H1 (cell line): ENCODE results near the gene GUCY2C. TPM values are rescaled to one million over a fixed set of nuclear protein-coding genes. Genes with fewer than 3 reads are reported as not detected.

Experiments used
- CTCF ChIA-PET: fragments of 300-600 bp; sonication (Branson Sonifier 250); formaldehyde crosslinking; loops from one replicate; lab custom pipeline; 2021; ENCODE audit not compliant: partially characterized antibody; lab: Charles Lee
- POLR2A ChIA-PET: fragments of 300-600 bp; sonication (Branson Sonifier 250); formaldehyde crosslinking; loops from one replicate; lab custom pipeline; 2021; ENCODE audit warnings: inconsistent platforms; ENCODE audit not compliant: partially characterized antibody; lab: Charles Lee
- DNase-seq, 2 experiments: peaks; one replicate each; pipeline versions ENCODE4 v3.0.0 to v3.0.0-alpha.2; 2010 to 2022; ENCODE audit warnings: low spot score in 2 of 2, low read depth in 1 of 2, mixed read lengths in 1 of 2
- FAIRE-seq: peaks from 2 replicates; lab custom pipeline; 2011; peaks lifted over from hg19 to GRCh38; lab: Jason Lieb, UNC
- H2AFZ ChIP-seq: 2 replicates; pipeline ENCODE4 v1.8.1; 2012; ENCODE audit warnings: low read length, inconsistent platforms
- H2AK5ac ChIP-seq: 2 replicates; pipeline ENCODE4 v1.6.1; 2013; ENCODE audit warnings: low read depth, low read length
- H2BK120ac ChIP-seq: replicated peaks from 2 replicates; pipeline ENCODE3; 2013; ENCODE audit warnings: low read depth, low read length, inconsistent platforms
- H2BK12ac ChIP-seq: 2 replicates; pipeline ENCODE4 v1.6.1; 2013; ENCODE audit warnings: low read depth, low read length
- H2BK15ac ChIP-seq: 2 replicates; pipeline ENCODE4 v1.6.1; 2013; ENCODE audit warnings: low read length
- H2BK20ac ChIP-seq: 2 replicates; pipeline ENCODE4 v1.6.1; 2013; ENCODE audit warnings: low read length
- H2BK5ac ChIP-seq: 2 replicates; pipeline ENCODE4 v1.6.1; 2013; ENCODE audit warnings: low read depth, low read length
- H3K14ac ChIP-seq: 2 replicates; pipeline ENCODE4 v1.6.1; 2013; ENCODE audit warnings: inconsistent platforms; ENCODE audit not compliant: insufficient read length
- H3K18ac ChIP-seq: 2 replicates; pipeline ENCODE4 v1.6.1; 2013; ENCODE audit warnings: low read length; ENCODE audit errors: extremely low read depth
- H3K23ac ChIP-seq: 2 replicates; pipeline ENCODE4 v1.6.1; 2013; ENCODE audit warnings: inconsistent platforms; ENCODE audit not compliant: insufficient read length
- H3K23me2 ChIP-seq: 2 replicates; pipeline ENCODE4 v1.6.1; 2013; ENCODE audit warnings: low read depth, low read length
- H3K27ac ChIP-seq: 2 replicates; pipeline ENCODE4 v1.6.1; 2011; ENCODE audit warnings: low read depth, low read length, inconsistent platforms
- H3K27me3 ChIP-seq, 4 experiments: replicated peaks in 1 of 4; 1 replicate in 1 of 4; 2 replicates in 3 of 4; pipeline versions ENCODE4 v1.6.1 to v1.8.1; 2011 to 2013; ENCODE audit warnings: low read length in 3 of 4, mild to moderate bottlenecking in 3 of 4, inconsistent platforms in 2 of 4, mixed read lengths in 2 of 4, moderate library complexity in 1 of 4; ENCODE audit not compliant: control insufficient read depth in 3 of 4, insufficient read depth in 3 of 4; ENCODE audit errors: extremely low read depth in 1 of 4
- H3K36me3 ChIP-seq, 4 experiments: 2 replicates each; pipeline versions ENCODE4 v1.6.1 to v1.8.1; 2011 to 2013; ENCODE audit warnings: mild to moderate bottlenecking in 4 of 4, low read length in 3 of 4, moderate library complexity in 2 of 4, control low read depth in 1 of 4, inconsistent platforms in 1 of 4; ENCODE audit not compliant: insufficient read depth in 4 of 4, control insufficient read depth in 2 of 4
- H3K4ac ChIP-seq: replicated peaks from 2 replicates; pipeline ENCODE3; 2013; ENCODE audit warnings: low read length, low read depth, mixed read lengths, inconsistent platforms; ENCODE audit not compliant: insufficient read length
- H3K4me1 ChIP-seq, 4 experiments: replicated peaks in 1 of 4; 1 replicate in 1 of 4; 2 replicates in 3 of 4; pipeline versions ENCODE4 v1.6.1 to v1.8.1; 2011 to 2013; ENCODE audit warnings: low read length in 3 of 4, inconsistent platforms in 2 of 4, mixed read lengths in 1 of 4; ENCODE audit not compliant: insufficient read depth in 4 of 4, control insufficient read depth in 3 of 4
- H3K4me2 ChIP-seq, 2 experiments: 2 replicates each; pipeline versions ENCODE4 v1.6.1 to v1.8.1; 2011 to 2013; ENCODE audit warnings: low read depth in 2 of 2, low read length in 2 of 2, control low read depth in 1 of 2, inconsistent platforms in 1 of 2, mild to moderate bottlenecking in 1 of 2; ENCODE audit not compliant: insufficient read depth in 1 of 2
- H3K4me3 ChIP-seq, 4 experiments: fragments of 200-600, 300-600 bp in 1 of 4; sonication (generic), shearing (Covaris generic), sonication (Bioruptor Twin) in 1 of 4; 2 replicates each; pipeline versions ENCODE4 v1.5.1 to v1.8.1; 2011 to 2016; ENCODE audit warnings: low read length in 4 of 4, low read depth in 3 of 4, control low read depth in 2 of 4, inconsistent platforms in 2 of 4, mild to moderate bottlenecking in 2 of 4, mixed read lengths in 1 of 4, moderate library complexity in 1 of 4; ENCODE audit not compliant: insufficient read depth in 2 of 4; ENCODE audit errors: extremely low read depth in 1 of 4
- H3K56ac ChIP-seq: replicated peaks from 2 replicates; pipeline ENCODE3; 2013; ENCODE audit warnings: low read depth, mild to moderate bottlenecking, mixed read lengths, low read length, inconsistent platforms; ENCODE audit not compliant: insufficient read length
- H3K79me1 ChIP-seq: 2 replicates; pipeline ENCODE4 v1.6.1; 2013; ENCODE audit warnings: low read depth, low read length, control low read depth
- H3K79me2 ChIP-seq, 2 experiments: 2 replicates each; pipeline versions ENCODE4 v1.6.1 to v1.8.1; 2012 to 2013; ENCODE audit warnings: low read length in 2 of 2, mild to moderate bottlenecking in 2 of 2, inconsistent platforms in 1 of 2; ENCODE audit not compliant: insufficient read depth in 2 of 2, control insufficient read depth in 1 of 2
- H3K9ac ChIP-seq, 4 experiments: replicated peaks in 1 of 4; 1 replicate in 1 of 4; 2 replicates in 3 of 4; pipeline versions ENCODE4 v1.6.1 to v1.8.1; 2011 to 2013; ENCODE audit warnings: low read depth in 3 of 4, low read length in 3 of 4, control low read depth in 2 of 4, mild to moderate bottlenecking in 2 of 4, moderate library complexity in 2 of 4, inconsistent platforms in 1 of 4; ENCODE audit errors: extremely low read depth in 1 of 4
- H3K9me3 ChIP-seq, 2 experiments: 2 replicates each; pipeline versions ENCODE4 v1.6.1 to v1.8.1; 2012 to 2013; ENCODE audit warnings: mild to moderate bottlenecking in 2 of 2, moderate library complexity in 2 of 2, control low read depth in 1 of 2, inconsistent platforms in 1 of 2, low read depth in 1 of 2, low read length in 1 of 2, mixed read lengths in 1 of 2; ENCODE audit not compliant: insufficient read depth in 2 of 2
- H4K20me1 ChIP-seq, 2 experiments: replicated peaks in 1 of 2; 2 replicates each; pipeline versions ENCODE3 to v1.8.1; 2011 to 2013; ENCODE audit warnings: inconsistent platforms in 2 of 2, low read length in 2 of 2, mild to moderate bottlenecking in 1 of 2; ENCODE audit not compliant: insufficient read depth in 2 of 2, control insufficient read depth in 1 of 2
- H4K5ac ChIP-seq: 2 replicates; pipeline ENCODE4 v1.6.1; 2013; ENCODE audit warnings: low read length, low read depth, mixed read lengths, inconsistent platforms; ENCODE audit not compliant: insufficient read length
- H4K8ac ChIP-seq: 2 replicates; pipeline ENCODE4 v1.8.0; 2013; ENCODE audit warnings: mild to moderate bottlenecking, moderate library complexity, low read length, inconsistent platforms; ENCODE audit not compliant: insufficient read depth; ENCODE audit errors: extremely low read depth
- H4K91ac ChIP-seq: replicated peaks from 2 replicates; pipeline ENCODE3; 2013; ENCODE audit warnings: low read length, mixed read lengths, inconsistent platforms; ENCODE audit not compliant: insufficient read length
- CREB1 ChIP-seq: IDR thresholded peaks from 2 replicates; pipeline ENCODE4 v1.6.1; 2012; ENCODE audit warnings: inconsistent platforms
- GABPA ChIP-seq: IDR thresholded peaks from 2 replicates; pipeline ENCODE4 v1.6.1; 2011; ENCODE audit warnings: mild to moderate bottlenecking, low read length, moderate library complexity, borderline replicate concordance; ENCODE audit not compliant: insufficient read depth
- HDAC6 ChIP-seq: IDR thresholded peaks from one replicate; pipeline ENCODE4 v1.7.1; 2012; ENCODE audit warnings: low read depth, mild to moderate bottlenecking, inconsistent platforms, low read length, moderate library complexity
- NANOG ChIP-seq: IDR thresholded peaks from 2 replicates; pipeline ENCODE4 v1.6.1; 2011; ENCODE audit warnings: low read length, low read depth, mild to moderate bottlenecking, inconsistent platforms; ENCODE audit not compliant: insufficient read depth, poor library complexity, severe bottlenecking
- NRF1 ChIP-seq: IDR thresholded peaks from 2 replicates; pipeline ENCODE4 v1.6.1; 2011; ENCODE audit warnings: mild to moderate bottlenecking, low read depth, low read length, improper control_type of control experiment
- SAP30 ChIP-seq: fragments of 300-600 bp; sonication (generic); IDR thresholded peaks from 2 replicates; pipeline ENCODE4 v1.7.1; 2012; ENCODE audit warnings: low read length, moderate library complexity, mild to moderate bottlenecking, inconsistent platforms; ENCODE audit not compliant: insufficient read depth, insufficient replicate concordance
- SP1 ChIP-seq: IDR thresholded peaks from 2 replicates; pipeline ENCODE4 v1.6.1; 2011; ENCODE audit warnings: low read depth, low read length
- TAF1 ChIP-seq: IDR thresholded peaks from 2 replicates; pipeline ENCODE4 v1.6.1; 2011; ENCODE audit warnings: mild to moderate bottlenecking, low read depth, low read length
- WGBS, 2 experiments: shearing (Covaris generic) in 1 of 2; methylation state at CpG; one replicate each; pipeline versions ENCODE4 v1.1.6 to v1.1.7; 2013 to 2015; ENCODE audit warnings: low lambda C conversion rate in 2 of 2, mixed read lengths in 2 of 2, inconsistent platforms in 1 of 2, low coverage in 1 of 2, missing lambda C conversion rate in 1 of 2; ENCODE audit not compliant: insufficient replicate concordance in 2 of 2, insufficient coverage in 1 of 2, insufficient read length in 1 of 2; ENCODE audit errors: extremely low coverage in 1 of 2, missing lambda C conversion rate in 1 of 2; 5-methylcytosine and 5-hydroxymethylcytosine counted together
- polyA plus RNA-seq, 7 experiments: library from polyadenylated mRNA; depleted of rRNA in 3 of 7; stranded (reverse) in 5 of 7; unstranded in 2 of 7; fragments of >200 nt in 5 of 7; fragments of 200-250 nt in 2 of 7; gene quantifications; 1 replicate in 5 of 7; 2 replicates in 1 of 7; 4 replicates in 1 of 7; pipeline versions ENCODE4 v1.2.1 to v1.2.3, GENCODE V29; 2011 to 2013; ENCODE audit warnings: missing spikeins in 2 of 7, mixed read lengths in 2 of 7
- total RNA-seq: library from RNA; stranded (reverse); fragmentation: NEBNext Ultra II Directional; extraction: Animal tissue kit (Norgen Biotek cat#: 25700); gene quantifications from 2 replicates; pipeline ENCODE4 v1.2.1, GENCODE V29; 2021
- TF ChIP-seq, protein P1 (sequence below), 3 experiments: IDR thresholded peaks; 1 replicate in 2 of 3; 2 replicates in 1 of 3; pipeline versions ENCODE4 v1.5.1 to v1.6.1; 2011; ENCODE audit warnings: low read length in 3 of 3, mild to moderate bottlenecking in 3 of 3, inconsistent platforms in 2 of 3, low read depth in 1 of 3, moderate library complexity in 1 of 3; ENCODE audit not compliant: insufficient read depth in 1 of 3; ENCODE audit errors: control extremely low read depth in 1 of 3

GUCY2C gene
- total and polyA plus RNA-seq, 2 of the 8 experiments (the other 6 are each of a cell fraction or from before 2014, with no cell fraction given), result 1.9 to 3.2 TPM

DNA sequence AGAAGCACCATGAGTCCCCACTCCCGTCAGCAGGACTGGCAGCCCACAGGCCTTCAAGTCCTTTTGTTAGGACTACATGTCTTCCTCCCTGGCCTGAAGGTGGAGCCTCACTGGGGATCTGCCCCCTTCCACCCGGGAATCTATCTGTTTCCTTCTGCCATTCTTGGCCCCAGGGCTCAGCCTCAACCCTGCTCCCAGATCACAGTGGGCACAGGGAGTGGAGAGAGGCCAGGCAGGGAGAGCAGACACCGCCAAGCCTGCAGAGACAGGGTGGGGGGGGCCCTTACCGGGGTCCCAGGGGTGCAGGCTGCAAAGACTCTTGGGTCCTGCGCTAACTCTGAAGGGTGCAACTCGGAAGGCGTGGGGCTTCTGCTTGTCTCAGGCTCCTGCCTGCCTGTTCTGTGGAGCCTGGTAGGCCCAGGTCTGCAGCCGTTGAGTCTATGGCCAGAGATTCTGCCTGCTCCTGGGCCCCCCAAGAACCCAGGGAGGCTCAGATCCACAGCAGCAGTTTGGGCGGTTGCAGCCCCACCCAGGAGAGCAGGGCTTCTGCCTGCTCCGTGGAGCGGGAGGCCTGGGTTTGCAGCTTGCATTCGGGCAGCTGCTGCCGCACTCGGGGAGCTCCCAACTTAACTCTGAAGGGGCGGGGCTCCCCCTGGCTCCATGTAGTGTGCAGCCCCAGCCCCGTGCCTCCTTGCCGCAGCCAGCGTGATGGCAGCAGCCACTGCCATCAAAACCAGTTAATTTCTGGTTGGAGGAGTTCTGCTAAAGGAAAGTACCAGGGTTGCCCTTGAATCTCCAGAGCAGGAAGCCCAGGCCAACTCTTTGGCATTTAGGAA is 107.0 kb downstream of the GUCY2C start:
- POLR2A ChIA-PET, result interaction anchor here (0.7 kb wide), 1 partner anchor 75 kb away, joined by 3 read pairs; no protein-coding TSS in a partner anchor
- no peaks in the 10 kb centered on the region for H3K36me3 ChIP-seq
- H3K56ac ChIP-seq, result no peak overlapping the region
- 0 out of 2 replicates have a peak overlapping the region, but pooled peaks have one; percentile 60 for H2AFZ ChIP-seq
- no peaks in the 10 kb centered on the region for H3K23me2 ChIP-seq
- no peak overlapping the region for H3K9ac ChIP-seq
- no peak overlapping the region for H3K14ac ChIP-seq
- H3K23ac ChIP-seq, result no peak overlapping the region
- H3K4me1 ChIP-seq, result no peaks in the 10 kb centered on the region; a peak in 1 of 7 replicates
- no peak overlapping the region for H2AK5ac ChIP-seq
- peak overlapping the region; percentile 24; the same call in 1 of the 2 replicates for H3K18ac ChIP-seq
- WGBS, 2 experiments, result 83% methylated on average over 16 of the region's 18 CpGs; no CpG with 5 or more reads in 1 of the 2 experiments
- no peak overlapping the region for H2BK120ac ChIP-seq
- no peak overlapping the region for H4K5ac ChIP-seq
- CTCF ChIA-PET, result interaction anchor here (0.7 kb wide), 1 partner anchor 16 kb away, joined by 3 read pairs; no protein-coding TSS in a partner anchor
- H3K4me3 ChIP-seq, result no peak overlapping the region
- no peak overlapping the region for H3K27ac ChIP-seq
- H4K91ac ChIP-seq, result no peak overlapping the region
- H3K4me2 ChIP-seq, result no peak overlapping the region
- no peak for FAIRE-seq
- peak overlapping the region; percentile 72; the same call in 1 of the 2 replicates for H4K8ac ChIP-seq
- H3K27me3 ChIP-seq, result no peaks in the 10 kb centered on the region
- H3K9me3 ChIP-seq, result no peaks in the 10 kb centered on the region
- no peak overlapping the region for H2BK12ac ChIP-seq
- no peak overlapping the region for H3K4ac ChIP-seq
- no peaks in the 10 kb centered on the region for H3K79me2 ChIP-seq
- H2BK20ac ChIP-seq, result no peak overlapping the region
- DNase-seq, result peak in 1 of 2 experiments; percentile 59
- no peaks in the 10 kb centered on the region for H3K79me1 ChIP-seq
- H2BK5ac ChIP-seq, result no peak overlapping the region; the same call in 1 of the 2 replicates
- H2BK15ac ChIP-seq, result no peak overlapping the region
- H4K20me1 ChIP-seq, result no peaks in the 10 kb centered on the region
- no peak for TF ChIP-seq NRF1
- no peak for TF ChIP-seq NANOG
- no peak for TF ChIP-seq HDAC6
- TF ChIP-seq SP1, result no peak
- TF ChIP-seq GABPA, result no peak
- TF ChIP-seq SAP30, result no peak
- no peak for TF ChIP-seq TAF1
- TF ChIP-seq, protein P1, sequence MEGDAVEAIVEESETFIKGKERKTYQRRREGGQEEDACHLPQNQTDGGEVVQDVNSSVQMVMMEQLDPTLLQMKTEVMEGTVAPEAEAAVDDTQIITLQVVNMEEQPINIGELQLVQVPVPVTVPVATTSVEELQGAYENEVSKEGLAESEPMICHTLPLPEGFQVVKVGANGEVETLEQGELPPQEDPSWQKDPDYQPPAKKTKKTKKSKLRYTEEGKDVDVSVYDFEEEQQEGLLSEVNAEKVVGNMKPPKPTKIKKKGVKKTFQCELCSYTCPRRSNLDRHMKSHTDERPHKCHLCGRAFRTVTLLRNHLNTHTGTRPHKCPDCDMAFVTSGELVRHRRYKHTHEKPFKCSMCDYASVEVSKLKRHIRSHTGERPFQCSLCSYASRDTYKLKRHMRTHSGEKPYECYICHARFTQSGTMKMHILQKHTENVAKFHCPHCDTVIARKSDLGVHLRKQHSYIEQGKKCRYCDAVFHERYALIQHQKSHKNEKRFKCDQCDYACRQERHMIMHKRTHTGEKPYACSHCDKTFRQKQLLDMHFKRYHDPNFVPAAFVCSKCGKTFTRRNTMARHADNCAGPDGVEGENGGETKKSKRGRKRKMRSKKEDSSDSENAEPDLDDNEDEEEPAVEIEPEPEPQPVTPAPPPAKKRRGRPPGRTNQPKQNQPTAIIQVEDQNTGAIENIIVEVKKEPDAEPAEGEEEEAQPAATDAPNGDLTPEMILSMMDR (IDR thresholded peaks at IDR 0.05; ENCODE audit: control extremely low read depth in 1 of 3, insufficient read depth in 1 of 3, low read depth in 1 of 3, low read length in 3 of 3), result no peak
- no peak for TF ChIP-seq CREB1
